Activated CD8-positive, alpha-beta memory T cell treated with anti-CD3 and anti-CD28 coated beads, Interleukin-2, amount 50 U/mL, for 4 hours (primary cell): ENCODE data around the gene ITGA7.

Experiments
- DNase-seq: peaks from one replicate; pipeline ENCODE4 v3.0.0-alpha.2; 2020

ITGA7 gene

DNA sequence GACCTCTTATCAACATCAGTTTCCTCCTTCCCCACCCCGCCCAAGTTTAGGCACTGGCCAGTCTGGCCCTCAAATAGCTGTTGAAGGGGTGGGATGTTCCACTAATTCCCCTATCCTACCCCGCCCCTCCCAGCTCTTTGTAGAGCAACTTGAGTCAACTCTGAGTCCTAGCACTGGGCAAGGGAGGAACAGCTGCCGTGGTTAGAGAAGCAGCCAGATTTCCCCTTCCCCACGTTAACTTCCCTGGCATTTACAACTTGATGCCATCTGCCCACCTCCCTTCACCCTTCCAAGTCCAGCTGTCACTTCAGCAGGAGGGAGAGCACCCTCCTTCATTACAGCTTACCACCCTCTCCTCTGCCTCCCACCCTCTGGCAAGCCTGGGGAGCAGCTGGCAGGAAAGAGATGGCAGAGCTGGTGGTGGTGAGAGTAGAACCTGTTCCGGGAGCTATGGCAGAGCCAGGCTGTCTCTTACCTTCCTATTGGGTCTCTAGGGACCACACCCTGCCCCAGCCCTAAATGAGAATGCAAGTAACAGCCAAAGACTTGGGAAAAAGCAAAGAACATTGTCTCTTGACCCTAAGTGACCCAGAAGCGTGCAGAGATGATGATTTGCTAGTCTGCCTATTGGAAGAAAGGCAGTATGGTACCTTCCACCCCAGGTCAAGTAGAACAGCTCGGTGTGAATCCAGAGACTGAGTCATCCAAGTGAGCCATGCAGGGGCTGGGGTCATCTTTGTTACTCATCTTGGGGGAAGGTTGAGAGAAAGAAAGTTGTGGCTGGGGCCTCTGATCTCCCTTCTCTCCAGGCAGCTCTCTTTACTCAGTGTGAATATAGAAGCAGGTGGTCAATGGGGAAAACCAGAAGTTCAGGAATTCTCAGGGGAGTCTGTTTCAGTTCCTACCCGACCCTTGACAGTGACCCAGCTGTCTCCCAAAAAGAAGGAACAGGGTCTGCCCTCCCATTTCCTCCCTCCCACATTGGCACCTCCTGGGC is 9.6 kb upstream of the ITGA7 start:
- DNase-seq, result no peak

DNA sequence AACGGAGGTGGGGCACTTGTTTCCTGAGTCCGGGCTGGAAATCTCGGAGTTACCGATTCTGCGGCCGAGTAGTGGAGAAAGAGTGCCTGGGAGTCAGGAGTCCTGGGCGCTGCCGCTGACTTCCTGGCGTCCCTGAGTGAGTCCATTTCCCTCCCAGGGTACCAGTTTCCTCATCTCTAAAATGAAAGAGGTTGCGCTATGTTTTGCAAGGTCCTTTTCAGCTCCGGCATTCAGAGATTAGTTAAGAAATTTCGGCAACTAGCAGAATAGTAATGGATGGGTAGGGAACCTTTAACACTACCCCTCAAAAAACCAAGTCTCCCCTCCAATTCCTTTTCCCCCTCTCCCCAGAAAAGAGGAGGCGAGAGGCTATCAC is 8.9 kb upstream of the ITGA7 start:
- DNase-seq, result no peak

DNA sequence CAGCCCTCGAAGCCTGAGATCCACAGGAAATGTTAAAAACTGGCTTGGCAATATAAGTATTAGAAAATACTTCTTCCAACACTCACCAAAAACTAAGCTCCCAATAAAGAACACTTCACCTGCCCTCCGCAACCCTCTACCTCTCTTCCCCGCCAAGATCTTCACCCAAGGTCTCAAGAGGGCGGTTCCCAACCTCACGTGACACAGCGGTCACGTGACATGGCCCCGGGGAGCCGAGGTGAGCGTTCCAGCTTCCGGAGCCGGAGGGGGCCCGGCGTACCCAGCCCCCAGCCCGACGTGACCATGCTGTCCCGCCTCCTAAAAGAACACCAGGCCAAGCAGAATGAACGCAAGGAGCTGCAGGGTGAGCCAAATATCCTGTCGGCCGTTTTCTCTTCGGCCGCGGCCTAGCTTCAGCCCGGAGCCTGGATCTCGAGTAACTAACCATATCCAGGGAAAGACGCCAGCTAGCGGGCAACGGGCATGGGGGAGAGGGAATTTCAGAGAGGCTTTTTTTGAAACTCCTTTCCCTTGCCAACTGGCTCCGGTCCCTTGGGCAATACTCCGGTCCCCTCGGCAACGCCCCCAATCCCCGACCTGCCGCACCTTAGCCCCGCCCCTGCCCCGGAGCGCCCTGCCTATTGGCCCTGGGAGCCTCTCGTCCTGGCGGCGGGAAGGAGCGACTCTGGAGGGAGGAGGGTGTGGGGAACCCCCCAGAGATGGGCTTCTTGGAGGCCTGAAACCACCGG is 8.3 kb upstream of the ITGA7 start, which contains the start of gene BLOC1S1:
BLOC1S1 (plus strand) TSS at position 214 of the 749 bp plus-strand sequence; CDS start at position 220, 6 bp downstream.
- peak; percentile 91 for DNase-seq

DNA sequence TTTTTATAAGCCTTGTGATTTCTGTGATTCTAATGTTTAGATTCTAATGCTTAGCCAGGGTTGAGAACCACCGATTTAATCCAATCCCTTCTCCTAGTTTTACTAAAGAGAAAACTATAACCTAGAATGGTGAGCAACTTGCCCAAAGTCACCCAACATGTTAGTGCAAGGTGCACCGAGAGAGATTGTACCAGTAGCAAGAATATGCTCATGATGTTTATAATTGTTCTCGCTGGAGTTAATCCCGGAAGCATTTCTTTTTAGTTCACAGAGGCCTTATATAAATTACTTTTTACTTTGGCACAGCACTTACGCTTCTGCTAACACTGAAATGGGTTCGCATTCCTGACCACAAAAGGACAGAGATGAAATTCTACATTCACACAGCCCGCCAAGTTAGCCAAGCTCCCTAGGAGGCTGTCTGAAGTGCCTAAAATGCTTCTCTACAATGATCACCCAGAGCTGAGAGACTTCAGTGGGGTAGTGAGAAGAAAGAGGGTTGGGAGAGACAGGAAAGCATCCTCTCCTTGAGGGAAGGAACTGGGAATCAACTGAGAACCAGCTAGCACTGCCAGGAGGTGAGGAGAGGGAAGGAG is 7.6 kb upstream of the ITGA7 start:
- DNase-seq, result no peak

DNA sequence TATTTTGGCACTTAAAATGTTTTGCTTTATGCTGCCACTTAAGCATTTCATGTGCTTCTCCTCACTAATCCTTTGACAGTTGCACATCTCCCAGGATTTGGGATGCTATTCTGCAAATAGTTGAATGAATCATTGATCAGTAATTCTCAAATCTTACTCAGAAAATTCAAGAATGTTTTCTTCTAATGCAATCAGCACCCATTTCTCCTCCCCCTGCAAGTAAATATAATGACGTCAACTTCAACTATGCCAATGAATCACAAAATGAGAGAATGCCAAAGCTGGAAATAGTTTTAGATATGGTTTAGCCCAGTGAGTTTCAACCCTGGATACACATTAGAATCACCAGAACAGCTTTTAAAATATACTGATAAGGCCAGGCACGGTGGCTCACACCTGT is 6.0 kb upstream of the ITGA7 start:
- no peak for DNase-seq

DNA sequence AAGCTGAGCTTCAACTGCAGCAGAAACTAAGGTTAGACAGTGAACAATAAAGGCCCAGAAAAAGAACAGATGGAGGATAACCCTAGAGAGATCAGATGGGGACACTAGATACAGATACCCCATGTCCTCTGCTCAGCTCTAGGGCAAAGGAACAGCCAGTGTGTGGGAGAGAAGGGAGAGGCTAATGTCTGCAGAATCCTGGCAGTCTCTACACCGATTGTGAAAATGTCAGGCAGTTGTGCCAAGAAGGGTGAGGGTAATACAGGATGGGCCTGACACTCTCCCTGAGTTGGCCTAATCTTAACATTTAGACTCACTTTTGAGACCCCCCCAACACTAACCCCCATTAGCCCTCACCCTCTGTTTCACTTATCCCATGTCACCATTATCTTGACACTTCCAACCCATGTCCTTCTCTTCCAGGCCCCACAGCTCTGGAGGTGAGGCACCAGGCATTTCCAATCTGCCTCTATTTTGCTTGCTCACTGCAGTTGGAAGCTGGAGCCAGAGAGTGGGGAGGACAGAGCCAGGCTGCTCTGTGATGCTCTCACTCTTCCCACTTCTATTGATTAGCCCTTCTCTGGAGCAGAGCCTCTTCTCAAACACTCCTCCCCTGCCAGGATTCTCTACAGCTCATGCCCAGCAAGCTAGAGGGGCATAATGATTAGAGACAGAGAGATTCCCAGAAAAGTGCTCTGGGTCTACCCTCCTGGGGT is 5.2 kb upstream of the ITGA7 start:
- DNase-seq, result no peak

DNA sequence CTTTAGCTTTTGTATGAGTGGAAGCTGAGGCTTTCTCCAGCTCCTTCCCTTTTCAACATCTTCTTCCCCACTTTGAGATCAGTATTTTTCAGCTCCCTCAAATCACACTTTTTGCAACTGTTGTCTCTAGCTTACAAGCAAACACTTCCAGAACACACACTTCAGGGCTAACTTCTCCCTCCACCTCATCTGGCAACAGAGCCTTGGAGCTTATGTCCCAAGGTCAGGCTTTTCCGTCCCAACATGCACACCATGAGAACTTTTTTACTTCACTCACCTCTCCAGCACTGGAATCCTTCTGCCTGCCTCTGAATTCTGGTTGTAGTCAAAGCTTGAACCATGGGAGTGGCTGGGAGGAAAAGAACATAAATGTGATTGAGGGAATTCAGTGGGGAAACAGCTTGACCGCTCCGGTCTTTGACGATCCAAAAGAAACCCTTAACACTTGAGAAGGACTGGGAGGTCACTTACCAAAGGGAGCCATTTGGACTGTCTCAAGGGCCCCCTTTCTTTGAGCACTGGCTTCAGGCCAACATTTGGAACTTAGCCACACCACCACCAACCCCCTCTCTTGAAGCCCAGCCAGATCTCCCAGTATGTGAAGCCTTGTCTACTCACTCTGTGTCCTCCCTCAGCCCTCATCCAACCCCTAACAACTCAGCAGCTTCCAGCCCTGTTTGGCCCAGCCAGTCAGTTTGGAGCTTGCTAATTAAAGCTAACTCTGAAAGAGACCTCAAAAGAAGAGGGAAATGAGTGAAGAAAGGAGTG is 4.3 kb upstream of the ITGA7 start:
- no peak for DNase-seq

DNA sequence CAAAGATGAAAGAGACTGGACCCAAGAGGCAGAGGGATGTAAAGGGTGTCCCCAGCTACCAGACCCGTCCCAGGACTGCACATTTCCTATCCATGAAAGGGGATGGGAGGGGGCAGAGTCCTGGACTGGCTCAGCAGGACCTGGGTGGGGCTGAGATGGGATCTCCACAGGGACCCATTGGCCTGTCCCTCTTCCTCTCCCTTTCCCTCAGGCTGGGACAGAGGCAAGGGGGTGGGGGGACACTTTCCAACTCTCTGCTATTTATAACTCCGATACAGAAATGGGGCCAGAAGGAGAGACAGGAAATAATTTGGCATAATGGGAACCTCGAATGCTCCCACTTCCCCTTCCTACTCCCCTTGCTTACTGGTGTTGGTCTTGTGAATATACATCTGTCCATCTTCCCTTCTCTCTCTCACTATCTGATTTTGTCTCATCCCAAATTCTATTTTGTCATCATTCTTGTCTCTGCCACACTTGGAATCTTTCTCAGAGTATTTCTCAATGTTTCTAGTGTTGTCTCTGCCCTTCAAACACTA is 1.1 kb upstream of the ITGA7 start:
- DNase-seq, result no peak

DNA sequence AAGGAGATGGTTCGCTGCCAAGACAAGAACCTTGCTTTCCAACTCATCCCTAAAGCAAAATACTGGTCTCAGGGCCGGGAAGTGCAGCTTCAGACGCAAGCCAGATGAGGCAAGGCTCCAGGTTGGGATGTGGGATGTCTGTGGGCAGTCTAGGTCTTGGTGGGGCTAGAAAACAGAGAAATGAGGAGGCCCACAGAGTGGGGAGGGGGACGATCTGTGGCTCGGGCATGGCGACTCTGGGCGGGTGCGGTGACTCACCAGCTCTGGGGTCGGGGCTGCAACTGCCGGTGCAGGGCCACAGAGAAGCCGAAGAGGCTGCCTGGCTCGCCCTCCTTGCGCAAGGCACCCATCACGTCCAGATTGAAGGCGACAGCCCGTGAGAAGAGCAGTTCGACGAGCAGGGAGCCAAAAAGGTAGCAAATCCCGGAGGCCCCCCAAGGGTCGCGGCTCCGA is 459 bp downstream of the ITGA7 start:
- DNase-seq, result no peak

DNA sequence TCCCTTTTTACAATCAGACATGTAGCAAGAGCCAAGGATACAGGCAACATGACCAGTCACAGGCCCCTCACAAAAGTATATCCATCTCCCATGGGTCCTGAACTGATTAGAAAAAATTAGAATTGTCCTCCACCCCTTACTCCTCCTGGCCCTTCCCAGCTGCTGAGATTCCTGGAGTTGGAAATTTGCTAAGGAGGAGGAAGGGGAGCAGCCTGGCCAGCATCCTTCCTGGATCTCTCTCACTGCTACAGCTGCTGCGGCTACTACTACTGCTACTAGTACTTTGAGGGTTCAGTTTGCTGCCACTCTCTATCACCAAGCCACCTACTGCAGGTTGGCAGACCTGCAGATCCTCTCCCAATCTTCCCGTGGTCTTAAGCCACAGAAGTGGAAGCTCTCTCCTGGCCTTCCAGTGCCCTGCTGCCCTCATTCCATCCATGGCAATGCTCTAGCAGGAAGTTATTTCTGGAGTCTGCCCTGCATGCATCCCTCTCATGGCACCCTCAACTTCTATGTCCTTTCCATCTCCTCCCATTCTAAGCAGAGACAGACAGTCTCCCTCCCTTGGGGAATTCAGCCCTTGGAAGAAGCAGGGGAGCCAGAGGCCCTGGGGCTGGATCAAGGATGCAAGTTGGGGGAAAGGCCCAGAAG is 1.0 kb downstream of the ITGA7 start:
- no peak for DNase-seq

DNA sequence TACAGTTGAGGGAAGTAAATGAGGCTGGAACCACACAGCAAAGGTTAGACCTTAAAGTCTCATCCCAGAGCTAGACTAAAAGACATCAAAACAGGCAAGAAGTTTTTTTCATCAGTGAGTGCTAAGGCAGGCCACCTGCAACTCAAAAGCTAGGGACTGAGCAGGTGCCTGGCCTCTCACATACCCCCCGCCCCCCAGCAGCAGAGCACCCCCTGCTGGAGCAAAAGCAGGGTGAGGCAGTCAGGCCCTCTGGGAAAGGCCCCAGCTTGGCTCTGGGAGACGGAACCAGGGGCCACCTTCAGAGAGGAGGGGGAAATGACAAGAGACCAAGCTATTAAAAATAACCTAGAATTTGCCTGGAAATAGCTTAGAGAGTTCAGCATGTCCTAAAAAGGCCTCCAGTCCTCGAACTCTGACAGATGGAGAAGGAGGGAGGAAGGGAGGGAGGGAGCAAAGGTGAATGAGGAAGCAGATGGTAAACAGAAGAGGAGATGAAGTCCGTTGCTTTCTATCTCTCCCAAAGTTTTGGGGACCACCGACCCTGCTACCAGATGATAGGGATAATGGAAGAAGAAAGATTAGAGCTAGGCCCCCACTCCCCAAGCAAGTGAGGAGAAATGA is 1.8 kb downstream of the ITGA7 start:
- DNase-seq, result no peak

DNA sequence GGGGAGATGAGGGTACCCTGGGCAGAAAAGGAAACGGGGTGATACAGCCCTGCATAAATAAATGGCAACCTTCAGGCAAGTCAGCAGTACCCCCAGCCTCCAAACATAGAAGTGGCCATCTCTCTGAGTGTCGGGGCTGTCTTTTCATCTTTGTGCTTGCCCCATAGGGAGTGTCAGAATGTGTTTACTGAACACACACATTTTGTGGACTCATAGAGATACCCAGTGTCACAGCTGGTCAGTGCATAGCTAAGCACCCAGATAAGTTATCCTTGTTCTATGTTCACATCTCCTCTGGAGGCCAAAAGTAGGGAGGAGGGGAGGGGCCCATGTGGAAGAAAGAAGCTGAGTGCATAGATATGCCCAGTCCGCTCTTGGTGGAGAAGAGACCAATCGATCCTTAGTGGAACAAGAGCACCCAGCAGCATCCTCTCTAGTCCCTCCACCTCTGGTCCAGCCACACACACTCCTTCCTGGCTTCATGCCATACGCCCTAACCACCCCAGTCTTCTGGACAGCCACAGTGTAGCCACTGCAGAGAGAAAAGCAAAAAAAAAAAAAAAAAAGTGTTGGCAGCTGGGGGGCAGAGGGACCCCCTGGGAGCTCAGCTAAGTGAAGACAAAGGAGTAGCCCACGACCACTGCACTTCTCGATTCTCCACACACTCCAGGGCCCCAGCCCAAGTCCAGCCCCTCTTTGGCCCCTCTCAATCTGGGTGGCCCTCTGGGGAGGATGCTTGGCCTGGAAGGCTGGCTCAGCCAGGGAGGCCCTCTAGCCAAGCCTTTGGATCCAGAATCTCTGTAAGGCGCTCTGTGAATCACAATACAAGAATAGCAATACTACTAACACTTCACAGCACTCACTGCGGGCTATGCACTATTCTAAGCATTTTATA is 2.6 kb downstream of the ITGA7 start:
- DNase-seq, result no peak

DNA sequence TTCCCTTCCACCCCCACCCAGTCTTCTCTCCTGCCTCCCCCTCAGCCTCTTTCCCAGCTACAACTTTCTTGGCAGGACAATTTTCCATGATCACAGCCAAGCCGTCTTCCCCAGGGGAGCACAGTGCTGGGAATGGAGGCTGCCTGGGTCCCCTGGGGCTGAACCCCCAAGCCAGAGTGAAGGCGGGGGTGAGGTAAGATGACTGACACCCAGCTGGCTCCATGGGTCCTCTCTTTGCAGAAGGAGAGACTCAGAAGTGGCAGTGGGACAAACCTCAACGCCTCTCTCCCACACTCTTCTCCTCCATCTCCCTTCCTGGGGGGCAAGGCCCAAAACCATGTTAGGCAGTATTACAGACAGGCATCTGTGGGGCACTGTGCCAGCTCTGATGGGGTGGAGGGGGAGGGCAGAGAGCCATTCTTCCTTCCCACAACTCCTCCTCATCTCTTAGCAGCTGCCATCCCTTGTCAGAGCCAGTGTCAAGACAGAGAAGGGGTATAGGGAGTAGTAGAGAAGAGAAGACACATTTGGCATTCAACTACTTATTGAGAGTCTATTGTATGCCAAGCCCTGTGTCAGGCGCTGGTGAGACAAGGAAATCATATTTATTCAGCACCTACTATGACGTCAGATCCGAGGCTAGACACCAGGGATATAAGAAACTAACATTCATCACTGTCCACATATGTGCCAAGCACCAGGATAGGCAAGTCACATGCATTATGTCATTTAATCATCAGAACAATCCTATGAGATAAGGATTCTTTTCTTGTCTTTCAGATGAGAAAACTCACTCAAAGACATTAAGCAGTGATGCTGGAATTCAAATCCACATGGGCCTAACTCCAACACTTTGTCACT is 3.6 kb downstream of the ITGA7 start:
- no peak for DNase-seq

DNA sequence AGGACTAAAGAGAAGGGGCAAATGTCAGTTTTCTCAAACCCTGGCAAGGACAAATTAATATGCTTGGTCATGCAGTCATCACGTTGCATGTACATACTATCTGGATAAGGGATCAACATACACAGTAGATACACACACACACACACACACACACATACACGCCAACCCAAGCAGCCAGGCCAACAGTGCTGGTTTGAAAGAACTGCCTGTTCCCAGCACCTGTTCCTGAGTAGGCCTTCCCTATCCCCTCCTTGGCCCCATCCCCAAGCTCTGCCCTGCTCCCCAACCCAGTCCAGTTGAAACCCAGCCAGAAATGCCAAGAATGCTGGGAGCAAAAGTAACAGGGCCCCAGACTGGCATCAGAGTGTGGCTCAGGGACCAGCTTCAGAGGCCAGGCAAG is 4.4 kb downstream of the ITGA7 start:
- no peak for DNase-seq

DNA sequence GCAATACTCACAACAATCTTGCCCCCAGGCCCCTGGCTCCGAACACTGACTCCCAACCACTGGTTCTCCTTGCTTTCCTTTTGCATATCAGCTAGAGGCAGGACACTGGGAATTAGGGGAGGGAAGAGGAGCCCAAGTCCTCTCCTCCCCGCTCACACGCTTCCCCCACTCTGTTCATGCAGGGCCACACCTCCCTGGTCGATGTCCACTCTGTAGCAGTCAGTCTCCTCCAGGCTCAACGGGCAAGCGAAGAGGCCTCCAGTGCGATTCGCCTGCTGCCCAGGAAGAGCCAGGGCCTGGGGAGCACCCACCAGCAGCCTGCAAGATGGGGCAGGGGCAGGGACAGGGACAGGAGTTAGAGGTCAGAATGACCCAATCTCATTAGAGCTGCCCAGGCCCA is 4.8 kb downstream of the ITGA7 start:
- no peak for DNase-seq

DNA sequence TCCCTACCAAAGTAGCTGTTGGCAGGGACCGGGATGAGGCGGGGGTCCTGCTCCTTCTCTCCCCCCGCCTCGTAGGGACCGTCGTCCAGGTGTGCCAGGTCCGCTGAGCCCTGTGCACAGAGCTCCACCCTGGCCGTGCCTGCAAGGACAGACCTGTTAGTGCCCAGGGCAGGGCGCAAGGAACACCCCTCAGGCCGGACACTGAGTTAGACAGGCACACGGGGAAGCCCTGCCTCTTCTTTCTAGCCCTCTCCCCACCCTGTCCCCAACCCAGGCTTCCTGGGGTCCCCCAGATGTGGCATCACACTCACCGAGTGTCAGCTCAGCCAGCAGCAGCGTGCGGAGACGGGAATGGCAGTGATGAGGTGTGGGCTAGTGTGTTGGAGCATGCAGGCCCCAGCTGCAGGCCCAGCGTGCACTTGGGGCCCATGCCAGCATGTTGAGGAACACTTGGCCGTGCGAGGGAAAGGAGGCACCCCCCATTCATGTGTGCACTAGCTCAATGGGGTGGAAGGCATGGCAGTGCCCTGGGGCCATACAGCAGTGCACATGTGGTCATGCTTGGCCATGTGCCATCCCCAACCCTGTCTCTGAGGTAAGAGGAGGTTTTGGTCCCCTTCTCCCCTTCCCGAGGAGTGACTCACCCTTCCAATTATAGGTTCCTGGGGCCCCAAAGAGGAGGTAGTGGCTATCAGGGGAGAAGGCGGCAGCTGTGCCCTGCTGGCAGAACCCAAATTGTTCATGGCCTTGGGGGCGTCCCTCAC is 7.3 kb downstream of the ITGA7 start:
- DNase-seq, result no peak

DNA sequence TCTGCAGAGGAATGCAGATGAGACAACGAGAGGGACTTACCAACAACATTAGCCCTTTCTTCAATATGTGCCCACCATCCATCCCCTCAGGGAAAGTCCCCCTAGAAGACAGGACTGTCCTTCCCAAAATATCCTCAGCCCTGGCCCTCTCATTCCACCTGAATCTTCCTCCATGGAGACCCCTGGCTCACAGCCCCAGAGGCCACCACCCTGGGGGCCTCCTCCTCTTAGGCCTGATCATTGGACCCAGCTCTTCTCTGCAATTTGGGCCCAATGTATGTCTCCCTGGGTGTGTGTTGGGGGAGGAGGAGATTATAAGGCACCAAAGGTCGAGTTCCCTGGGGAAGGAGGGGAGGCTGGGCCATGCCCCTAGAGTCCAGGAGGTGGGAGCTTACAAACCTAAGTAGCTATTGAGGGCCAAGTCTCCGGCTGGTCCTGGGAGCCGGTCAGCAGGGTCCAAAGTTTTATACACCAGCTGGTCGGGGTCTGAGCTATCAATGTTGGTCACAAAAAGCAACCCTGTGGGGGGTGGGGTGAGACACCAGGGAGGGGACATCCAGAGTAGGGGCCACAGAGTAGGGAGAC is 8.1 kb downstream of the ITGA7 start:
- no peak for DNase-seq
